Esophagus muscularis mucosa (tissue), 3 donors: ENCODE measurements around the gene HID1.

Experiments used
- CTCF ChIP-seq, 3 experiments: fragments of 200-600 bp in 2 of 3; fragments of 450-650 bp in 1 of 3; sonication (generic) in 2 of 3; IDR thresholded peaks; one replicate each; pipeline ENCODE4 v1.5.1; 2017 to 2019; ENCODE audit warnings: antibody characterized with exemption in 3 of 3, mild to moderate bottlenecking in 2 of 3, moderate library complexity in 1 of 3
- POLR2A ChIP-seq: fragments of 450-650 bp; IDR thresholded peaks from one replicate; pipeline ENCODE4 v1.6.1; 2017; ENCODE audit warnings: antibody characterized with exemption, moderate library complexity, mild to moderate bottlenecking, low read depth

- TF ChIP-seq CTCF (IDR thresholded peaks at IDR 0.05): no peak
- no peak for TF ChIP-seq POLR2A
These were observed 18.4 kb downstream of the HID1 start for GRCh38 chr17:74954115-74954514.
